Activated T-helper 1 cell treated with anti-CD3 and anti-CD28 coated beads, Interleukin-12 subunit alpha, Interleukin-12 subunit beta, Interleukin-2, Interleukin-4 antibody, amounts not matched to agents 30 ng/mL and 10 ng/mL and 1 ng/mL, durations not matched to agents 14 hours and 24 hours and 36 hours (primary cell): ENCODE results near the gene FBXL7. TPM values are rescaled to one million over a fixed set of nuclear protein-coding genes. Genes with fewer than 3 reads are reported as not detected.

Experiments
- DNase-seq: peaks from one replicate; pipeline ENCODE4 v3.0.0; 2021; ENCODE audit warnings: low spot score
- H3K27ac Mint-ChIP-seq: one replicate; pipeline ENCODE4 v1.8.0; 2021; ENCODE audit warnings: mild to moderate bottlenecking, mixed read lengths
- H3K27me3 Mint-ChIP-seq: one replicate; pipeline ENCODE4 v1.8.0; 2022; ENCODE audit warnings: mild to moderate bottlenecking, moderate library complexity, mixed read lengths; ENCODE audit not compliant: insufficient read depth
- H3K36me3 Mint-ChIP-seq: one replicate; pipeline ENCODE4 v1.8.0; 2021; ENCODE audit warnings: low read depth, mixed read lengths
- H3K4me1 Mint-ChIP-seq: one replicate; pipeline ENCODE4 v1.8.0; 2021; ENCODE audit warnings: low read depth, mixed read lengths
- H3K4me3 Mint-ChIP-seq: one replicate; pipeline ENCODE4 v1.8.0; 2021; ENCODE audit warnings: mild to moderate bottlenecking, moderate library complexity, mixed read lengths
- H3K9me3 Mint-ChIP-seq: one replicate; pipeline ENCODE4 v1.8.0; 2021; ENCODE audit warnings: mixed read lengths
- intact Hi-C: fragments of 100-400 bp; cut with micrococcal nuclease; formaldehyde crosslinking; loops from one replicate; pipeline ENCODE4 v1.15.1; 2024
- total RNA-seq: library from RNA; stranded (reverse); gene quantifications from 2 replicates; pipeline ENCODE4 v1.2.3, GENCODE V29; 2022

The FBXL7 gene
- total RNA-seq, 1 donor from 2014 or later, result not detected

- H3K27me3 Mint-ChIP-seq, result no peaks in the 10 kb centered on the region
- peaks cover 5% of the 10 kb centered on the region for H3K9me3 Mint-ChIP-seq
- intact Hi-C loops, result no loop called here
- no peaks in the 10 kb centered on the region for H3K4me1 Mint-ChIP-seq
- no peak for DNase-seq
- no peak overlapping the region for H3K4me3 Mint-ChIP-seq
- H3K36me3 Mint-ChIP-seq, result no peaks in the 10 kb centered on the region
- H3K27ac Mint-ChIP-seq, result no peak overlapping the region
Measured at GRCh38 chr5:15558240-15558639, 58.3 kb downstream of the FBXL7 start.

GRCh38 chr5:15558681-15559080 lies 58.7 kb downstream of the FBXL7 start:
- no peak for DNase-seq
- Mint-ChIP-seq H3K4me3 (no peak overlapping the region), H3K9me3 (peaks cover 5% of the 10 kb centered on the region), H3K4me1 (no peaks in the 10 kb centered on the region), H3K27ac (no peak overlapping the region), H3K36me3 (no peaks in the 10 kb centered on the region), H3K27me3 (no peaks in the 10 kb centered on the region)
- intact Hi-C loops, result no loop called here

- Mint-ChIP-seq H3K36me3 (no peaks in the 10 kb centered on the region), H3K4me3 (no peak overlapping the region), H3K9me3 (peaks cover 5% of the 10 kb centered on the region), H3K4me1 (no peaks in the 10 kb centered on the region), H3K27me3 (no peaks in the 10 kb centered on the region), H3K27ac (no peak overlapping the region)
- intact Hi-C loops, result no loop called here
- DNase-seq, result no peak
Measured at GRCh38 chr5:15560421-15560820, 60.4 kb downstream of the FBXL7 start.

- no peak for DNase-seq
- H3K9me3 Mint-ChIP-seq, result peaks cover 4% of the 10 kb centered on the region
- H3K4me3 Mint-ChIP-seq, result no peak overlapping the region
- H3K27ac Mint-ChIP-seq, result no peak overlapping the region
- H3K4me1 Mint-ChIP-seq, result no peaks in the 10 kb centered on the region
- intact Hi-C loops, result no loop called here
- no peaks in the 10 kb centered on the region for H3K27me3 Mint-ChIP-seq
- no peaks in the 10 kb centered on the region for H3K36me3 Mint-ChIP-seq
Measured at GRCh38 chr5:15564523-15564922, 64.5 kb downstream of the FBXL7 start.

GRCh38 chr5:15564957-15565356 lies 65.0 kb downstream of the FBXL7 start:
- Mint-ChIP-seq H3K4me1 (no peaks in the 10 kb centered on the region), H3K4me3 (no peak overlapping the region), H3K27ac (no peak overlapping the region), H3K36me3 (no peaks in the 10 kb centered on the region), H3K9me3 (peaks cover 4% of the 10 kb centered on the region), H3K27me3 (no peaks in the 10 kb centered on the region)
- DNase-seq, result no peak
- intact Hi-C loops, result no loop called here

- Mint-ChIP-seq H3K36me3 (no peaks in the 10 kb centered on the region), H3K4me3 (no peak overlapping the region), H3K27ac (no peak overlapping the region), H3K9me3 (peaks cover 4% of the 10 kb centered on the region), H3K27me3 (no peaks in the 10 kb centered on the region), H3K4me1 (no peaks in the 10 kb centered on the region)
- DNase-seq, result no peak
- intact Hi-C loops, result no loop called here
Measured at GRCh38 chr5:15566306-15566705, 66.3 kb downstream of the FBXL7 start.

- Mint-ChIP-seq H3K27me3 (no peaks in the 10 kb centered on the region), H3K4me1 (no peaks in the 10 kb centered on the region), H3K36me3 (no peaks in the 10 kb centered on the region), H3K4me3 (no peak overlapping the region), H3K27ac (no peak overlapping the region), H3K9me3 (peaks cover 4% of the 10 kb centered on the region)
- intact Hi-C loops, result no loop called here
- no peak for DNase-seq
Measured at GRCh38 chr5:15566789-15567188, 66.8 kb downstream of the FBXL7 start.

GRCh38 chr5:15570491-15570890 lies 70.5 kb downstream of the FBXL7 start:
- no peaks in the 10 kb centered on the region for H3K4me1 Mint-ChIP-seq
- H3K27me3 Mint-ChIP-seq, result no peaks in the 10 kb centered on the region
- H3K9me3 Mint-ChIP-seq, result peaks cover 4% of the 10 kb centered on the region
- H3K4me3 Mint-ChIP-seq, result no peak overlapping the region
- DNase-seq, result no peak
- H3K36me3 Mint-ChIP-seq, result no peaks in the 10 kb centered on the region
- H3K27ac Mint-ChIP-seq, result no peak overlapping the region
- intact Hi-C loops, result no loop called here

GRCh38 chr5:15571081-15571480 lies 71.1 kb downstream of the FBXL7 start:
- Mint-ChIP-seq H3K36me3 (no peaks in the 10 kb centered on the region), H3K27me3 (no peaks in the 10 kb centered on the region), H3K9me3 (peaks cover 4% of the 10 kb centered on the region), H3K4me3 (no peak overlapping the region), H3K27ac (no peak overlapping the region), H3K4me1 (no peaks in the 10 kb centered on the region)
- no peak for DNase-seq
- intact Hi-C loops, result no loop called here

GRCh38 chr5:15571618-15572017 lies 71.6 kb downstream of the FBXL7 start:
- H3K27me3 Mint-ChIP-seq, result no peaks in the 10 kb centered on the region
- no peak for DNase-seq
- intact Hi-C loops, result no loop called here
- peaks cover 4% of the 10 kb centered on the region for H3K9me3 Mint-ChIP-seq
- no peak overlapping the region for H3K27ac Mint-ChIP-seq
- H3K4me3 Mint-ChIP-seq, result no peak overlapping the region
- H3K36me3 Mint-ChIP-seq, result no peaks in the 10 kb centered on the region
- no peaks in the 10 kb centered on the region for H3K4me1 Mint-ChIP-seq

- H3K9me3 Mint-ChIP-seq, result no peaks in the 10 kb centered on the region
- no peaks in the 10 kb centered on the region for H3K36me3 Mint-ChIP-seq
- no peak overlapping the region for H3K4me3 Mint-ChIP-seq
- H3K4me1 Mint-ChIP-seq, result no peaks in the 10 kb centered on the region
- DNase-seq, result no peak
- intact Hi-C loops, result no loop called here
- H3K27me3 Mint-ChIP-seq, result no peaks in the 10 kb centered on the region
- H3K27ac Mint-ChIP-seq, result no peak overlapping the region
Measured at GRCh38 chr5:15573590-15573989, 73.6 kb downstream of the FBXL7 start.

- Mint-ChIP-seq H3K4me3 (no peak overlapping the region), H3K36me3 (no peaks in the 10 kb centered on the region), H3K27me3 (no peaks in the 10 kb centered on the region), H3K9me3 (no peaks in the 10 kb centered on the region), H3K27ac (no peak overlapping the region), H3K4me1 (no peaks in the 10 kb centered on the region)
- intact Hi-C loops, result no loop called here
- no peak for DNase-seq
Measured at GRCh38 chr5:15574128-15574527, 74.1 kb downstream of the FBXL7 start.

- Mint-ChIP-seq H3K9me3 (no peaks in the 10 kb centered on the region), H3K36me3 (no peaks in the 10 kb centered on the region), H3K27ac (no peak overlapping the region), H3K4me1 (no peaks in the 10 kb centered on the region), H3K27me3 (no peaks in the 10 kb centered on the region), H3K4me3 (no peak overlapping the region)
- no peak for DNase-seq
- intact Hi-C loops, result no loop called here
Measured at GRCh38 chr5:15574806-15575325, 74.9 kb downstream of the FBXL7 start.

GRCh38 chr5:15575666-15576065 lies 75.7 kb downstream of the FBXL7 start:
- Mint-ChIP-seq H3K4me3 (no peak overlapping the region), H3K9me3 (peaks cover 5% of the 10 kb centered on the region), H3K4me1 (no peaks in the 10 kb centered on the region), H3K27ac (no peak overlapping the region), H3K36me3 (no peaks in the 10 kb centered on the region), H3K27me3 (no peaks in the 10 kb centered on the region)
- intact Hi-C loops, result no loop called here
- no peak for DNase-seq
